HEK293 (cell line): ENCODE measurements around the gene KIAA0586.

ENCODE experiments used
- CTCF ChIA-PET: fragments of 350-600 bp; formaldehyde crosslinking; extraction: SDS; loops from one replicate; lab custom pipeline; 2021; ENCODE audit warnings: antibody characterized with exemption; lab: Yijun Ruan, JAX
- POLR2A ChIA-PET: fragments of 300-600 bp; formaldehyde crosslinking; extraction: SDS; loops from one replicate; lab custom pipeline; 2020; ENCODE audit warnings: antibody characterized with exemption, inconsistent platforms; lab: Yijun Ruan, JAX
- H3K27ac ChIP-seq: fragments of 200-500 bp; sonication (Bioruptor generic); 2 replicates; pipeline ENCODE4 v1.5.1; 2014; ENCODE audit warnings: low read depth, low read length, control low read depth, inconsistent platforms; ENCODE audit errors: extremely low read depth
- H3K36me3 ChIP-seq, 2 experiments: fragments of 200-500 bp in 1 of 2; sonication (Bioruptor generic) in 1 of 2; 1 replicate in 1 of 2; 2 replicates in 1 of 2; pipeline ENCODE4 v1.5.1; 2014 to 2017; ENCODE audit warnings: inconsistent platforms in 2 of 2, low read length in 2 of 2; ENCODE audit not compliant: control insufficient read depth in 2 of 2, insufficient read depth in 1 of 2
- H3K4me1 ChIP-seq: fragments of 200-500 bp; sonication (Bioruptor generic); 2 replicates; pipeline ENCODE4 v1.5.1; 2014; ENCODE audit warnings: mild to moderate bottlenecking, low read length, inconsistent platforms; ENCODE audit not compliant: control insufficient read depth, insufficient read depth
- H3K4me3 ChIP-seq: 2 replicates; pipeline ENCODE4 v1.5.1; 2011; ENCODE audit warnings: low read depth, mild to moderate bottlenecking, control low read depth, low read length, moderate library complexity
- H3K9me3 ChIP-seq: fragments of 200-500 bp; sonication (Bioruptor generic); 2 replicates; pipeline ENCODE4 v1.5.1; 2014; ENCODE audit warnings: low read depth, low read length, inconsistent platforms; ENCODE audit not compliant: control insufficient read depth, insufficient read depth
- BCL11B ChIP-seq: fragments of 450-650 bp; formaldehyde crosslinking; IDR thresholded peaks from 2 replicates; pipeline ENCODE4 v1.5.1; 2016; ENCODE audit warnings: low read depth, missing biosample characterization, missing genetic modification characterization
- BCL6B ChIP-seq: fragments of 450-650 bp; formaldehyde crosslinking; IDR thresholded peaks from 2 replicates; pipeline ENCODE4 v1.5.1; 2017; ENCODE audit warnings: missing biosample characterization, missing genetic modification characterization
- HOXC10 ChIP-seq: sonication (generic); formaldehyde crosslinking; IDR thresholded peaks from 2 replicates; pipeline ENCODE4 v1.8.1; 2023; ENCODE audit warnings: mild to moderate bottlenecking, missing genetic modification reagents
- IKZF3 ChIP-seq: fragments of 450-650 bp; IDR thresholded peaks from 2 replicates; pipeline ENCODE4 v1.5.0; 2018; ENCODE audit warnings: missing biosample characterization, mild to moderate bottlenecking, missing genetic modification characterization, moderate library complexity
- KLF10 ChIP-seq: fragments of 450-650 bp; IDR thresholded peaks from 2 replicates; pipeline ENCODE4 v1.5.1; 2018; ENCODE audit warnings: missing biosample characterization, mild to moderate bottlenecking, missing genetic modification characterization
- PBX3 ChIP-seq: sonication (generic); formaldehyde crosslinking; IDR thresholded peaks from 2 replicates; pipeline ENCODE4 v1.8.1; 2022; ENCODE audit warnings: mild to moderate bottlenecking, moderate library complexity, missing genetic modification reagents
- PRDM4 ChIP-seq: fragments of 450-650 bp; formaldehyde crosslinking; IDR thresholded peaks from 2 replicates; pipeline ENCODE4 v1.5.1; 2017; ENCODE audit warnings: missing biosample characterization, missing genetic modification characterization
- RBAK ChIP-seq: fragments of 450-650 bp; formaldehyde crosslinking; IDR thresholded peaks from 2 replicates; pipeline ENCODE4 v1.5.1; 2016; ENCODE audit warnings: missing biosample characterization, missing genetic modification characterization
- SALL2 ChIP-seq: fragments of 450-650 bp; formaldehyde crosslinking; IDR thresholded peaks from 2 replicates; pipeline ENCODE4 v1.5.0; 2017; ENCODE audit warnings: missing biosample characterization, mild to moderate bottlenecking, missing genetic modification characterization, borderline replicate concordance
- ZBTB26 ChIP-seq: fragments of 450-650 bp; formaldehyde crosslinking; optimal IDR thresholded peaks from 2 replicates; pipeline ENCODE3; 2016; ENCODE audit warnings: missing biosample characterization, mild to moderate bottlenecking, missing genetic modification characterization
- ZFP41 ChIP-seq: fragments of 450-650 bp; formaldehyde crosslinking; IDR thresholded peaks from 2 replicates; pipeline ENCODE4 v1.5.1; 2016; ENCODE audit warnings: missing biosample characterization, missing genetic modification characterization, borderline replicate concordance
- ZNF335 ChIP-seq: fragments of 450-650 bp; formaldehyde crosslinking; conservative IDR thresholded peaks from 2 replicates; pipeline ENCODE4 v1.5.1; 2016; ENCODE audit warnings: missing biosample characterization, missing genetic modification characterization
- ZNF366 ChIP-seq: fragments of 450-650 bp; formaldehyde crosslinking; conservative IDR thresholded peaks from 2 replicates; pipeline ENCODE4 v1.5.1; 2016; ENCODE audit warnings: missing biosample characterization, missing genetic modification characterization
- ZNF449 ChIP-seq: fragments of 450-650 bp; formaldehyde crosslinking; IDR thresholded peaks from 2 replicates; pipeline ENCODE4 v1.5.1; 2017; ENCODE audit warnings: missing biosample characterization, mild to moderate bottlenecking, missing genetic modification characterization, moderate library complexity
- ZNF473 ChIP-seq: fragments of 450-650 bp; formaldehyde crosslinking; IDR thresholded peaks from 2 replicates; pipeline ENCODE4 v1.5.1; 2017; ENCODE audit warnings: missing biosample characterization, missing genetic modification characterization
- ZNF596 ChIP-seq: fragments of 450-650 bp; IDR thresholded peaks from 2 replicates; pipeline ENCODE4 v1.5.0; 2018; ENCODE audit warnings: missing biosample characterization, mild to moderate bottlenecking, missing genetic modification characterization, moderate library complexity
- ZSCAN30 ChIP-seq: fragments of 450-650 bp; IDR thresholded peaks from 2 replicates; pipeline ENCODE4 v1.5.1; 2018; ENCODE audit warnings: missing biosample characterization, mild to moderate bottlenecking, missing genetic modification characterization, moderate library complexity

The KIAA0586 gene

GRCh38 chr14:58395812-58396788 lies 31.4 kb upstream of the KIAA0586 start, which contains the start of gene TOMM20L (continued):
- TF ChIP-seq PBX3 (CRISPR knock-in tag): peak; percentile 70; the same call in 1 of the 2 replicates
- TF ChIP-seq ZNF596: no peak
- 0 out of 2 replicates have a peak, but pooled peaks have one; percentile 10 for TF ChIP-seq ZNF366 (tag by site-specific recombination)
- no peak for TF ChIP-seq BCL6B (tag by site-specific recombination)
- TF ChIP-seq IKZF3: peak; percentile 36; the same call in 1 of the 2 replicates
- no peak for TF ChIP-seq ZNF473 (tag by site-specific recombination)
- peak; percentile 43; the same call in 1 of the 2 replicates for TF ChIP-seq KLF10 (tag by site-specific recombination)
- peak; percentile 30 for TF ChIP-seq ZBTB26 (tag by site-specific recombination)
- peak; percentile 30; the same call in 1 of the 2 replicates for TF ChIP-seq ZNF449 (tag by site-specific recombination)
- peak; percentile 54; the same call in 1 of the 2 replicates for TF ChIP-seq ZSCAN30
- no peak for TF ChIP-seq BCL11B (tag by site-specific recombination)

- no peak for TF ChIP-seq ZFP41 (tag by site-specific recombination)
- TF ChIP-seq PRDM4 (tag by site-specific recombination): no peak
- TF ChIP-seq HOXC10: no peak
- no peak for TF ChIP-seq ZNF335 (tag by site-specific recombination)
- TF ChIP-seq RBAK (tag by site-specific recombination): no peak
- TF ChIP-seq SALL2: no peak
- H3K9me3 ChIP-seq: no peaks in the 10 kb centered on the region
- no peak overlapping the region for H3K4me3 ChIP-seq
- H3K4me1 ChIP-seq: peaks cover 2% of the 10 kb centered on the region; the same call in 1 of the 2 replicates
- H3K27ac ChIP-seq: no peak overlapping the region
- POLR2A ChIA-PET: no interaction called here
- CTCF ChIA-PET: interaction anchor here (1.4 to 1.6 kb wide), 2 partner anchors 12 to 16 kb away, joined by 3 to 6 read pairs; no protein-coding TSS in a partner anchor
- no peaks in the 10 kb centered on the region; a peak in 1 of 3 replicates for H3K36me3 ChIP-seq
Observed at GRCh38 chr14:58397156-58397555, 30.4 kb upstream of the KIAA0586 start.
